ENCODE measurements around the gene AGAP1. TPM values are rescaled to one million over a fixed set of nuclear protein-coding genes. Genes with fewer than 3 reads are reported as not detected.

Gene AGAP1
- total and polyA plus RNA-seq, 2 donors (not counting 3 experiments of a cell fraction or from before 2014, with no cell fraction given) = 10.2 to 20.9 TPM

- Histone ChIP-seq H3K27me3 (ENCODE audit: control insufficient read depth in 2 of 2, insufficient read depth in 2 of 2, low read length in 2 of 2) (no peaks in the 10 kb centered on the region), H3K27ac (ENCODE audit: insufficient read depth, low read depth, low read length) (no peak overlapping the region), H3K4me2 (ENCODE audit: insufficient read depth, low read length) (no peak overlapping the region), H3K79me2 (ENCODE audit: control insufficient read depth, insufficient read depth, low read length) (no peaks in the 10 kb centered on the region), H3K4me1 (ENCODE audit: control insufficient read depth, extremely low read depth, insufficient read depth, low read length) (no peaks in the 10 kb centered on the region), H3K9me1 (replicated peaks; ENCODE audit: control insufficient read depth, extremely low read depth, insufficient read depth, low read length) (no peaks in the 10 kb centered on the region), H2AFZ (ENCODE audit: low read depth, low read length) (no peak overlapping the region), H4K20me1 (replicated peaks; ENCODE audit: control insufficient read depth, extremely low read depth, insufficient read depth, low read length) (no peaks in the 10 kb centered on the region), H3K9me3 (replicated peaks; ENCODE audit: control insufficient read depth, insufficient read depth, low read length) (no peaks in the 10 kb centered on the region), H3K36me3 (ENCODE audit: control insufficient read depth in 2 of 2, extremely low read depth in 1 of 2, insufficient read depth in 2 of 2, low read length in 2 of 2) (no peaks in the 10 kb centered on the region), H3K4me3 (replicated peaks in 1 of 3; ENCODE audit: insufficient read depth in 1 of 3, low read depth in 1 of 3, low read length in 3 of 3) (no peak overlapping the region), H3K9ac (replicated peaks; ENCODE audit: extremely low read depth, insufficient read depth, low read length) (no peak overlapping the region)
- FAIRE-seq (no peak), DNase-seq (ENCODE audit: low read depth, low spot score) (no peak)
- ChIA-PET POLR2A (no interaction called here), CTCF (no interaction called here)
- dilution Hi-C loops (cut with MboI; ENCODE audit: extremely low pct_ligation_motif_present, low sequenced_read_pairs) = no loop called here
- TF ChIP-seq FOS (IDR thresholded peaks at IDR 0.05; ENCODE audit: borderline replicate concordance, insufficient read depth, low read length) (no peak), POLR2AphosphoS5 (IDR thresholded peaks at IDR 0.05; ENCODE audit: insufficient read depth, low read depth, low read length) (no peak), JUN (IDR thresholded peaks at IDR 0.05; ENCODE audit: borderline replicate concordance, insufficient read depth, insufficient read length, low read depth) (no peak), GATA2 (IDR thresholded peaks at IDR 0.05; ENCODE audit: insufficient read depth, insufficient read length, low read depth, low read length) (no peak), CTCF (IDR thresholded peaks at IDR 0.05; ENCODE audit: extremely low read depth in 1 of 2, insufficient read depth in 1 of 2, low read depth in 1 of 2, low read length in 2 of 2) (no peak), POLR2A (IDR thresholded peaks at IDR 0.05; ENCODE audit: low read depth, low read length) (no peak), EZH2 (IDR thresholded peaks at IDR 0.05; ENCODE audit: borderline replicate concordance, low read depth, low read length, severe bottlenecking) (no peak), MAX (IDR thresholded peaks at IDR 0.05; ENCODE audit: insufficient read depth, insufficient read length) (no peak), MYC (IDR thresholded peaks at IDR 0.05; ENCODE audit: low read depth, low read length) (no peak)
- BruUV-seq (replicated peaks) = no TSS peak
- intact Hi-C loops (cut with micrococcal nuclease) = no loop called here
These were observed 358.7 kb downstream of the AGAP1 start for GRCh38 chr2:235852526-235852920.

All from endothelial cell of umbilical vein (primary cell).